GM18520 (cell line): ENCODE results near the gene TMEM154.

Experiments used
- ATAC-seq: cut with Tn5 transposase; IDR thresholded peaks from one replicate; pipeline ENCODE4 v1.9.1; 2021; ENCODE audit not compliant: unreplicated experiment

The TMEM154 gene, protein sequence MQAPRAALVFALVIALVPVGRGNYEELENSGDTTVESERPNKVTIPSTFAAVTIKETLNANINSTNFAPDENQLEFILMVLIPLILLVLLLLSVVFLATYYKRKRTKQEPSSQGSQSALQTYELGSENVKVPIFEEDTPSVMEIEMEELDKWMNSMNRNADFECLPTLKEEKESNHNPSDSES

DNA sequence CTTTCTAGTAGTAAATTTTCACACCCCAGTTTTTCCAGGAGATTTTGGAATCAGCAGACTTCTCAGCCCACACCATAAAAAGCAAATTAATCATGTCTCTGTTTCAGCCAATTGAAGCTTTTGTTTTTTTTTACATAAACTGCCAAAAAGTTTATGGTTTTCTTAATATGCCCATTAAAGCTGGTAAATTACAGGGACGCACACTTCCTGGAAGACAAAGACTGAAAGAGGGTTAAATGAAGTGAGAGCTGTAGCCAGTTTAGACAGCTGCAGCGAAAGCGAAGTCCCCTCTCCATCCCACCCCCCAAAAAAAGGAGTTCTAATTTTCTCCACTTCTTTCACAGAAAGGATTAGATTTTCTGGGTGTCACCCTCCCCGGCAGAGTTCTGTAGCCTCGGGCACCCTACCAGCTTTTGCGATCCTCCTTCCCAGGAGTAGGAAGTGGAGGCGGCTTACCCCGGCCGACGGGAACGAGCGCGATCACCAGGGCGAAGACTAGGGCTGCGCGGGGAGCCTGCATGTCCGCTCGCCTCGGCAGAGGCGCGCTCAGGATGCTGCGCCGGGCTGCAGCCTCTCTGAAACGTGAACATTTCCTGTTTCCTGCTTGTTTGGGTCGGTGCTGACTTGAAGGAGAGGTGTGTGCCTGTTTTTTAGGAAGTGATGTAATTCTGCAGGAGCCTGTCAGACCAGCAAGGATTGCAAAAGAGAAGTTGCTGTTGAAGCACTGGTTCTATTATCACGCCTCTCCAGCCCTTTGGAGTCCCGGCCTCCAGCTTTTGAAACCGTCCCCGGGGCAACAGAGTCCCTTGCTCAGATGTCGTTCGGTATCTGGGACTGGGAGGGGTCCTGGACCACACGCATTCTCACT is at the start of gene TMEM154:
TMEM154 (minus strand) TSS at position 584 of the 868 bp plus-strand sequence; CDS start at position 520, 64 bp downstream.
- peak; percentile 32 for ATAC-seq

DNA sequence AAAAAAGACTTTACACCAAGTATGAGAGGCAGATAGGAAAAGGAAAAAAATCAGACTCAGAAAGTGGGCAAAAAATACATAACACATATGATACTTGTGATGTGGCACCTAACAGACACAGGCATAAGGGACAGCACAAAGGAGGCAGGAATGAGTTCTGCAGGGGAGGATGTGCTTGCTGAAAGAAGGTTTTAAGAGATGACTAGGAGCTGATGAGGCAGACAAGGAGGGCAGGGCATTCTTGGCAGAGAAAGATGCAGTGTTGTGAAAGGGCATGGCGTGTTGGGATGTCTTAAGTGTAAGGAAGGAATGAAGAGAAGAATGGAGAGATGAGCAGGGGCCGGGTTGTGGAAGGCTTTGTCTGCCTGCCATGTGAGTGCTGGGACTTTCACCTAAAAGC is 49.7 kb upstream of the TMEM154 start:
- ATAC-seq: no peak

DNA sequence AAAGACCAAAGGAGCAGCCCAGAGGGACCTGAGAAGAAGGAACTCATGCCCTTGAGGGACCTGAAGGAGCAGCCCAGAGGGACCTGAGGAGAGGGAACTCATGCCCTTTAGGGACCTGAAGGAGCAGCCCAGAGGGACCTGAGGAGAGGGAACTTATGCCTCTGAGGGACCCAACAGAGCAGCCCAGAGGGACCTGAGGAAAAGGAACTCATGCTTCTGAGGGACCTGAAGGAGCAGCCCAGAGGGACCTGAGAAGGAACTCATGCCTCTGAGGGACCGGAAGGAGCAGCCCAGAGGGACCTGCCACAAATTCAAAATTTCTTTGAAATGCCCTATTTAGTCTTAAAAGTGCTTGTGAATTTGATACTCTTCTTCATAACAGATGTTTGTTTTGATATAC is 48.5 kb upstream of the TMEM154 start:
- no peak for ATAC-seq

DNA sequence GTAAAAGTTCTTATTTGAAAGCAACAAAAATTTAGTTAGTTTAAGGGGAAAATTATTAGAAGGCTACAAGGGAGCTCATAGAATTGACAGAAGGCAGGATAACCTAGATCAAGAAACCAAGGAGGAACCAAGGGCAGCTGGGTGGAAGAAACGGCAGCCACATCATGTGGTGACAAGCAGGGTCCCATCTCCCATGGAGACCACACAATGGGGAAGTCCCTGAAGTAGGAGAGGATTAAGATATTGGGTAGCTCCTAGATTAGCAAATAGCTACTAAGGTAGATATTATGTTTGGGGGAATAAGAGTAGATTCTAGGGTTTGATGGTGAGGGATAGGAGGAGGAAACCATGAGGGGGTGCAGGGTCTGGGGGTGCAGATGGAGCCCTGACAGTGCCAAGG is 48.0 kb upstream of the TMEM154 start:
- ATAC-seq: no peak

DNA sequence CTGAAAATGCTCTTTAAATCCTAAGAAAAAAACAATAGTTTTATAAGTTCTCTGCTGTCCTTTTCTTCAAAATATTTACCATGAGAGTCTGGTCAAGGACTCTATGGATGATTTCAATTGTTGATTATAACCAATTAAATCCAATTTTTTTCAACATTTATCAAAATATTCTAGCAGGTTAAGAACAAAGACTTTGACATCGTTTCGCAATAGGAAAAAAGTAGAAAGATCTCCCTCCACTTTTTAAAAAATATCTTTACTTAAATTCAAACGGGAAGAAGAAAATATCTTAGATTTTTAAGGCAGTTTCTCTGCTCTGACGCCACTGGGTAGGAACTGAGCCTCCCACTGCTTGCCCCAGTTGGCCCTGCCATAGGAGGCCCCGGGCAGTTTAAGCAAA is 44.7 kb upstream of the TMEM154 start:
- ATAC-seq: no peak

DNA sequence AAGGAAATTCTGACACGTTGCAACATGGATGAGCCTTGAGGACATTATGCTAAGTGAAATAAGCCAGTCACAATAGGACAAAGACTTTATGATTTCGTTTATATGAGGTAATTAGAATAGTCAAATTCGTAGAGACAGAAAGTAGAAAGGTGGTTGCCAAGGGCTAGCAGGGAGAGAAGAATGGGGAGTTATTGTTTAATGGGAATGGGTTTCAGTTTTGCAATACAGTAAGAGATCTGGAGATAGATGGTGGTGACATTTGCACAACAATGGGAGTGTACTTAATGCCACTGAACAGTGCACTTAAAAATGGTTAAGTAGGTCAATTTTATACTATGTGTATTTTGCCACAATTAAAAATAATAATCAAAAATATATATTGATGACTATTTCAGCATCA is 43.4 kb upstream of the TMEM154 start:
- ATAC-seq: no peak

DNA sequence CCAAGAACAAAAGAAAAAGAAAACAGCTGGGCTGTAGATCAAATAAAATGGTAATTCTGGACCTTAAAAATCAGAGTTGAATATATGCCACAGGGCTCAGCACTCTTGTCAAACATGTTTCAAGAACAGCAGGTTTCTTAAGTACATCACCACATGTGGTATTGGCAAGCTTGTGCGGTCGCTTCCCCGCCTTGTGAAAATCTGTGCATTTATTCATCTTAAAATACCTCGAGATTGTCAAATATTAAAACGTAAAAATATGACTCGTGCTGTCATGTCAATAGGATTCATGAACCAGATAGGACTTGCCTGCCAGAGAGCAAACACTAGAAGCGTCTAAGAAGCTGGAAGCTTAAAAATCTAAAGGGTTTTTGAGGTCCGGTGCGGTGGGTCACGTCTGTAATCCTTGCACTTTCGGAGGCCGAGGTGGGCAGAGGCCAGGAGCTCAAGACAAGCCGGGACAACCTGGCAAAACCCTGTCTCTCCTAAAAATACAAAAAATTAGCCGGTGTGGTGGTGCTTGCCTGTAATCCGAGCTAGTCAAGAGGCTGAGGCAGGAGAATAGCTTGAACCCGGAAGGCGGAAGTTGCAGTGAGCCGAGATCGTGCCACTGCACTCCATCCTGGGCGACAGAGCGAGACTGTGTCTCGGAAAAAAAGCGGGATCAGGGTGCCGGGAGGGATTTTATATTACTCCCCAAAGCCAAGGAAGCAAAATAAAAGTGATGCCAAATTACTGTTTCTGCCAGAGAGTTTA is 40.2 kb upstream of the TMEM154 start:
- no peak for ATAC-seq

DNA sequence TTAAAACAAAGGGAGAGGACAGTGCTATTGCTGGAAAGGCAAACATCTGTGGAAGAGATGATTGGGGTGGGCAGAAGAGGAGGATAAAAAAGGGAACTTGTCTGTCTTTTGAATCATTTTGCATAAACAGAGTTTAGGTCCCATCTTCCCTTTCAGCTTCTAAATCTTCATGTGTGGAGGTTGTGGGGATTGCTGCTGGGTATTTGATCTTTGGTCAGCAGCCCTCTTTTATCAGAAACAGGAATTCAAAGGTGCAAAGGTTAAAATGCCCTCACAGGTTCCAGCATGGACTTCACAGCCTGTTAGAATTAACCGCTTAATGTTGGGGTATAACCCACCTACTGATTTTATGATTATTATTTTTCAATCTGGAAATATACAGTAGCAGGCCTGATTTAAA is 39.5 kb upstream of the TMEM154 start:
- no peak for ATAC-seq

DNA sequence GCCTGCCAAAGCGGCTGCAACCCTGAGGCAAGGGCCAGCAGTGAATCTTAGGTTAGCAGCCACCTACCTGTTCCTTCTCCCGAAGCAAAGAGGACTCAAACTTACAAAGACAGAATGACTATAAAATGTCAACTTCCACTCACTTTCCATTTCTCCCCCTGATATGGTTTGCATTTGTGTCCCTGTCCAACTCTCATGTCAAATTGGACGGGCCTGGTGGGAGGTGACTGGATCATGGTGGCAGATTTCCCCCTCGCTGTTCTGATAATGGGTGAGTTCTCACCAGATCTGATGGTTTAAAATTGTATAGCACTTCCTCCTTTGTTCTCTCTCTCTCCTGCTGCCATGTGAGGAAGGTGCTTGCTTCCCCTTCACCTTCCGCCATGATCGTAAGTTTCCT is 35.3 kb upstream of the TMEM154 start:
- ATAC-seq: no peak

DNA sequence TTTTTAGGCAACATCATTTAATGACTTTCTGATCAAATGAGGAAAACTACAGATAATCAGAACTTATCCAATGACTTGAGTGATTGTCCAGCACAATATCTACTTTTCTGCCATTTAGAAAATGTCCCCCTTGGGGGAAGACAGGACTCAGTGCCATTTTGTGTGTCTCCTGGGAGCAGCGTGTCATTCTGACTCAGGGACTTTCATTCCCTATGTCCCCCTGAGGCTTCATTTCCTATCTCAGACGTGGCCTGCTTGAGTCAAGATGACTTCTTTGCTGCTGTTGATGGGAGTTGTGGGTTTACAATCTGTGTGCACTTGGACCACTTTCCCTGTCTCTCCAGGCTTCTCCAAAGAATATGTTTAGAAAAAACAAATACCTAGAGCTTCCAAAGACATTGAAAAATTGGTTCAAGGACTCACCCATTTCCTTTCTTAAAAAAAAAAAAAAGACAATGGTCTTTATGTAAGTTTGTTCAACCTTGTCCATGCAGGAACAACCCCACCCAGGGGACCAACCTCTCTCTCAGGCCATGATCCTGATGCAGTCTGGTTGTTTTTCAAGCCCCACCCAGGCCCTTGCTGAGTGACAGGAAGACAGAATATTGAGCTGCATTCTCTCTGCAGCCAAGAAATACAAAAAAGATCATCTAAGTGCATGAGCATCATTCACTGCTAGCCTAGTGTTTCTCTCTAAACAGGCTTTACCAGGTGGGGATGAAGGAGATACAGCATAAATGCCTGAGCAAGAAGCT is 34.3 kb upstream of the TMEM154 start:
- no peak for ATAC-seq

DNA sequence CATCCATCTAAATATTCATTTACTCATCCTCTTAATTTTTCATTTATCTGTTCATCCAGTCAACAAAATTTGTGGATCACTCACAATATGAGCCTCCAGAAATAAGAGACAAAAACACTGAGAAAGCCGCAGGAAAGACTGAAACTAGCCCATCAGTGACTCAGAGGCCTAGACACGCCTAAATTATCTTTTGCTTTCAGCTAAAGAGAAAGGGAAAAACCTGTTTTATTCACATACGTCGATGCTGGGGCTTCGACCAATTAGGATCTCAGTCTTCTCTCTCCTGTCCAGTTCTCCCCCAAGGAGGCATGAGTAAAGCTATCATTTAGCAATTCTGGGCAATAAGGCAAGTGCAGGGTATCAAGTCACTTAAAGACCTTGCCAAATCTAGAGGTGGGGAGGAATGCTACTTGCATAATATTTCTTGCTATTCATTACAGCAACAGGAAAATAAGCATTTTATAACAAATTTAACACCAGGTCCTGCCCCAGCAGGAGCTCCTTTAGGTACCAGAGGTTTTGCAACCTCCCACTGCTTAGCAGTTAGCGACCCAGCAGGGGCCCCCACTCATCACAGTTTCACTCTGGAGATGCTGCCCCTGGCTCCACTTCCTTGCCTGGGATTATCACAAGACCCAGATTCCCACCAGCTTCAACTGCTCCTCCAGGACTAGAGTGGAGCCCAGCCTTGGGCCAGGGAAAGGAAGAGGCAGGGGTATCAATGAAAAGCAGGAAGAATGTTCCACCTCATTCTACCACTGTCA is 30.1 kb upstream of the TMEM154 start:
- ATAC-seq: peak; percentile 85

DNA sequence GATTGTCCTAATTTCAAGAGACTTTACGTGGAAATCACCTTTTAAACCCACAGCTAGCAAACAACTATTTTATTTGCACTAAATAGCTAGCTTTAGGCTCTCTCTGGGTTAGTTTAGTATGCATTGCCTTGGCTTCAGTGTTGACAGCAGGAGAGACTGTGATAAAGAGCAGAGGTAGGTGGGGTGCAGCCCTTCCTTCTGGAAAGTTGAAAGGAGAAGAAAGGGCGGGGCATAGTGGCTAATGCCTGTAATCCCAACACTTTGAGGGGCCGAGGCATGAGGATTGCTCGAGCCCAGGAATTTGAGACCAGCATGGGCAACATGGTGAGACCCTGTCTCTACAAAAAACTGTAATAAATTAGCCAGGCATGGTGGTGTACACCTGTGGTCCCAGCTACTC is 29.0 kb upstream of the TMEM154 start:
- ATAC-seq: no peak

DNA sequence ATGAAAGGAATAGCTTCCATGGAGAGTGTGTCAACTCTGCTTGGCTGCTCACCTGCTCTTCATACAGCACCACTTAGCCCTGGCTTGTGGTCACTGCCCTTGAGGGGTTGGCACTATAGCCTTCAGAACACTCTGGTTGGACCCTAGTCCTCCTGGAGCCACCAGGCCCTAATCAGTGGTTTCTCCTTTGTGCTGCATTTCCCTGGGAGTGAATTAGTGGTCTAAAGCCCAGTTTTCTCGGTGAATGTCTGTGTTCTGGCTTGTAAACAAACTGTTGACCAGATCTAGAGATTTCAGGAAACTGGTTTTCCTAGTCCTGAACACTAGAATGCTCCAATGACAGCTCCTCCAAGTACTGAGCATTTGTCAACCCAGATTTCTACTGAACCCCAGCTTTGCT is 28.6 kb upstream of the TMEM154 start:
- no peak for ATAC-seq

DNA sequence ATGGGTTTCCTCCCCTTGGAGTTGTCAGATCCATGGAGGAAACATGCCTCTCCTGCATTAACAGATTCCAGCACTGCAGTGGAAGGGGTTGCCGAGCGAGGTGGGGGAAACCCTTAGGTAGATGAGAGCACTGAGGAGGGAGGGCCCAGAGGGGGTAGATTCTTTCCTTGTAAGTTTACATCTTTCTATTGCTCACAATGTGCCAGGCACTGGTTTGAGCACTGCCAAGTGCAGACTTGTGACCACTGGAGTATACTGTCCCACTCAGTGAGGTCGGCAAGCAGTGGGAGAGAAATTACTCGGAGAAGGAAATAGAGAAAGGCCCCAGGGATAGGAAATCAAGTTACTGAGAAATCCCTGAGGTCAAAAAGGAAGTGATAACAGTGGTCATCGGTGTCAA is 27.8 kb upstream of the TMEM154 start:
- no peak for ATAC-seq

DNA sequence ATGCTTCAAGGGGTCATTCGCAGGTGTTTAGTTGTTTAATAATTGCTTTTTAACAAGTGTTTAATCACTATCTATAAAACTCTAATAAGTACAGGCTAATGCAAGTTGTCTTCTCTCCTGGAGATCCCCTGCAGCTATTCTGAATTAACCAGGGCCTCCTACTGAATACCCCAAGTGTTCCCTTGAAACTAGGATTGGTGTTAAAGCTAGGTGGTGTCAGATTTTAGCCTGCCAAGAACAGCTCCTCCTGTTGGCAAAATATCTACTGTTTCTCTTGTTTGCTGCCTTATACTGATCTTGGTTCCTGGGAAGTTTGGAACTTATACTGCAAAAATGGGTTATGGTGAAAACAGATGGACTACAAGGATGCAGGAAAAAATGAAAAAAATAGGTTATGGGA is 26.1 kb upstream of the TMEM154 start:
- ATAC-seq: no peak

DNA sequence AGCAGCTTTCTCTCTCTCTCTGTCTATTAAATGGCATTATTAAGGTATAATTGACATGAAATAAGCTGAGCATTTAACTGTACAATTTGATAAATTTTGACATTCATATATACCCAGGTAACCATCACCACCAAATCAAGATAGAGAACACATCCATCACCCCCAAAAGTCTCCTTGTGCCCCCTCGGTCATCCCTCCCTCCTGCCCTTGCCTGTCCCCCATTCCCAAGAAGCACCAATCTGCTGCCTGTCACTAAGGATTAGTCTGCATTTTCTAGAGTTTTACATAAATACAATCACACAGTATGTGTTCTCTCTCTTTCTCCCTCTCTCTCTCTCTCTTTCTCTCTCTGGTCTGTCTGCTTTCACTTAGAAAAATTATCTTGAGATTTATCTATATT is 25.0 kb upstream of the TMEM154 start:
- no peak for ATAC-seq

DNA sequence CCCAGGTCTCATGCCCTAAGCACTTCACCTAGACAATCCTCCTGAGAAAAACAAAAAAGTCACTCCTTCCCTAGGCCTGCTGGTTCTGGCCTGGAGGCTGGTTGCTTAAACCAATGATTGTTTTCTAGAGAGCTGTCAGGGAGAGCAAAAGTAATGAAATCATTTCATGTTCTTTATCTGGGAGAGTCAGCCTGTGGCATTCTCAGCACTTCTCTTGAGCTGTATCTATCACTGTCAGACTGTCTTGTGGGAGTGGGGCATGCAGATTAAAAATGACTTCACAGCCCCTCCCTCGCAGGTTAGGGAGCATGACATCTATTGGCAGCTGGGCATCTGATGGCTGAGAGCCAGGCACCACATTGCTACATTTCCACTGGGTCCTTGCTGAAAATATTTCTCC is 20.4 kb upstream of the TMEM154 start:
- ATAC-seq: no peak

DNA sequence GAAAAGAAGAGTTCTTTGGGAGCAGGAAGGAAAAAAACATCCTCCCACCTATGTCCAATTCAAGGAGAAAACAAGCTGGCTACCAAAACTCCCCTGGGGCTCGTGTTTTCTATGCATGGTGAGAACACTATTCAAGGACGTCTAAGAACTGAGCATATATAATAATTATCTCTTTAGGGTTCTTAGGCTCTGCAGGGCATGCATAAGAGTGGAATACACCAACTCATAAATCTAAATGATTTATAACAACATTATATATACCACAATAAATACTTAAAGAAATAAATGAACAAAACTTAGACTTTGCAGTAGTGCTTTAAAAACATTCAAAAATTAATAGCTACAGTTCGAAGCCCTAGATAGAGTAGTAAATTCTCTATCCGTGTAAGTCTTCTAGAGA is 19.5 kb upstream of the TMEM154 start:
- ATAC-seq: no peak

DNA sequence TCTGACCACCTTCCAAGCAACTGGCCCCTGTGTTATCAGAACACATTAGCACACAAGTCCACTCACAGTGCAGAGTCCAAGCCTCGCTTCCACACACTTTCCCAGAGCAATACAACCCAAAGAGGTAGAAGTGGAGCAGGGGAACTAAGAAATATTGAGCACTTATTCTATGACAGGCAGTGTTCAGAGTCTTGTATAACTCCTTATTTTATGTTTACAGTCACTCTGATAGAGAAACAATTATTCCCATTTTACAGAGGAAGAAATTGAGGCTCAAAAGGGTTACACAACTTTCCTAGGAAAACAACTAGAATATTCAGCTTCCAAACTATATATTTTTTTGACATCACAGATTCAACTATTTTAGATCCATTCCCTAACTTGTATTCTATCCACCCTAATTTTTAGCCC is 18.3 kb upstream of the TMEM154 start:
- no peak for ATAC-seq

DNA sequence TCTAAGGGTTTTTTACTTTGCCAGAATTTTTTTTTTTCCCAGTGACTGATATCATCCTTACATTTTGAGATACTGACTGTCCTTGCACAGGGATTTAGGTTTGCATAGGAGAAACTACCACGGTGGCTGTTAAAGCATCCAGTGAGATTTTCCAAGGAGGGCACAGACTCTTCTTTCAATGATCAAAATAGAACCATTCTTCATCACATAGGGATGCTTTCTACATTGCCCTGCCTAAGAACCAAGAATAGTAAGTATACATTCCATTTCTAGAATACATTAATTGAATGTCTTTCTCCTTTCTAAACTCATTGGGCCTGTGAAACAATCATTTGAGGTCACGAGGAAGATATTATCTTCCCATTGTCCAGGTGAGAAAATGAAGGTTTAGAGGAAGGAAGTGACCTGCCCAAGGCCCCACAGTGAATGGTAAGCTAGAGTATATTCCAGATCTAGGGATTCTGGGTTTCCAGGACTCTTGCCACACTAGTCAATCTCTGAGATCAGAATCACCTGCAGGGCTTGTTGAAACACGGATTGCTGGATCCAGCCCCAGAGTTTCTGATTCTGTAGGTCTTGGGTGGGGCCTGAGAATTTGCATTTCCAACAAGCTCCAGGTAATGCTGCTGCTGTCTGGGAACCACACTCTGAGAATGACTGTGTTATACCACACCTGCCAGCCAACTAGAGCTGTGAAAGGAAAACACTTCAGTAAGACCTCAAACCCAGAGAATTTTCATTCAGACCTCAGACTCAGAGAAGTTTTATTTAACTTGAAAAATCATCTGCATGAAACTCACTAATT is 17.7 kb upstream of the TMEM154 start:
- ATAC-seq: no peak
